HepG2 (cell line): Measurements from ENCODE around the gene DBN1. TPM values are rescaled to one million over a fixed set of nuclear protein-coding genes. Genes with fewer than 3 reads are reported as not detected.
A peak's percentile ranks its signal among the peaks of the same experiment; 100 is the strongest.

Source experiments
- CHD4 ChIP-seq: fragments of 200-600 bp; sonication (generic); IDR thresholded peaks from 2 replicates; pipeline ENCODE4 v1.7.0; 2017; ENCODE audit warnings: mild to moderate bottlenecking, low read length, borderline replicate concordance
- CREM ChIP-seq, 2 experiments: sonication (generic) in 1 of 2; formaldehyde crosslinking in 1 of 2; IDR thresholded peaks; 2 replicates each; pipeline versions ENCODE4 v1.4.0 to v1.6.1; 2016 to 2020; ENCODE audit warnings: antibody characterized with exemption in 1 of 2, mild to moderate bottlenecking in 1 of 2, missing genetic modification reagents in 1 of 2
- FOSL2 ChIP-seq: sonication (generic); formaldehyde crosslinking; IDR thresholded peaks from 2 replicates; pipeline ENCODE4 v1.4.0; 2020; ENCODE audit warnings: missing genetic modification reagents
- FOXA3 ChIP-seq: IDR thresholded peaks from 2 replicates; pipeline ENCODE4 v1.6.1; 2016; ENCODE audit warnings: missing genetic modification reagents, missing compliant biosample characterization
- HNF4A ChIP-seq: sonication (generic); formaldehyde crosslinking; IDR thresholded peaks from 2 replicates; pipeline ENCODE4 v1.4.0; 2020; ENCODE audit warnings: missing genetic modification reagents
- MAX ChIP-seq: IDR thresholded peaks from 2 replicates; pipeline ENCODE4 v1.6.1; 2012; ENCODE audit warnings: inconsistent platforms
- PAXIP1 ChIP-seq: sonication (generic); formaldehyde crosslinking; conservative IDR thresholded peaks from 2 replicates; pipeline ENCODE4 v1.4.0; 2020; ENCODE audit warnings: mild to moderate bottlenecking, missing genetic modification reagents, moderate library complexity
- ZNF205 ChIP-seq: IDR thresholded peaks from 2 replicates; pipeline ENCODE4 v1.6.1; 2018; ENCODE audit warnings: missing biosample characterization, missing genetic modification reagents
- ZNF260 ChIP-seq: sonication (generic); formaldehyde crosslinking; IDR thresholded peaks from 2 replicates; pipeline ENCODE4 v1.4.0; 2020; ENCODE audit warnings: missing genetic modification reagents, low read depth, mild to moderate bottlenecking, borderline replicate concordance
- ZNF777 ChIP-seq: sonication (generic); formaldehyde crosslinking; IDR thresholded peaks from 2 replicates; pipeline ENCODE4 v1.4.0; 2020; ENCODE audit warnings: missing genetic modification reagents
- ZNF782 ChIP-seq: sonication (generic); formaldehyde crosslinking; IDR thresholded peaks from 2 replicates; pipeline ENCODE4 v1.4.0; 2020; ENCODE audit warnings: missing genetic modification reagents, mild to moderate bottlenecking, borderline replicate concordance
- polyA plus RNA-seq, 8 experiments: library from polyadenylated mRNA; depleted of rRNA in 3 of 8; stranded (reverse) in 7 of 8; unstranded in 1 of 8; fragments of >200 nt; fragmentation: Illumina TruSeq in 4 of 8; extraction: Trizol in 4 of 8; gene quantifications; 2 replicates each; pipeline versions ENCODE4 v1.2.1 to v1.2.3, GENCODE V29; 2011 to 2016; ENCODE audit warnings: low read depth in 4 of 8, missing spikeins in 1 of 8, mixed read lengths in 1 of 8; ENCODE audit not compliant: insufficient read depth in 1 of 8
- total RNA-seq, 5 experiments: library from RNA; depleted of rRNA; stranded (reverse); fragments of >200 nt; fragmentation: Illumina TruSeq; extraction: Trizol; gene quantifications; 2 replicates each; pipeline ENCODE4 v1.2.3, GENCODE V29; 2016; ENCODE audit warnings: low read depth in 1 of 5
- TF ChIP-seq, protein P1 (sequence below): sonication (generic); formaldehyde crosslinking; IDR thresholded peaks from one replicate; pipeline ENCODE4 v1.5.1; 2020; ENCODE audit warnings: mild to moderate bottlenecking, missing genetic modification reagents; ENCODE audit errors: not compliant biosample characterization
- TF ChIP-seq, protein P2 (sequence below): sonication (generic); formaldehyde crosslinking; IDR thresholded peaks from 2 replicates; pipeline ENCODE4 v1.4.0; 2020; ENCODE audit warnings: missing genetic modification reagents; ENCODE audit errors: not compliant biosample characterization
- TF ChIP-seq, protein P3 (sequence below): IDR thresholded peaks from 2 replicates; pipeline ENCODE4 v1.6.1; 2016; ENCODE audit warnings: missing compliant biosample characterization, missing genetic modification reagents, borderline replicate concordance

DBN1 gene
- total and polyA plus RNA-seq, 2 of the 13 experiments (the other 11 are each of a cell fraction or from before 2014, with no cell fraction given): 27.0 to 37.3 TPM

DNA sequence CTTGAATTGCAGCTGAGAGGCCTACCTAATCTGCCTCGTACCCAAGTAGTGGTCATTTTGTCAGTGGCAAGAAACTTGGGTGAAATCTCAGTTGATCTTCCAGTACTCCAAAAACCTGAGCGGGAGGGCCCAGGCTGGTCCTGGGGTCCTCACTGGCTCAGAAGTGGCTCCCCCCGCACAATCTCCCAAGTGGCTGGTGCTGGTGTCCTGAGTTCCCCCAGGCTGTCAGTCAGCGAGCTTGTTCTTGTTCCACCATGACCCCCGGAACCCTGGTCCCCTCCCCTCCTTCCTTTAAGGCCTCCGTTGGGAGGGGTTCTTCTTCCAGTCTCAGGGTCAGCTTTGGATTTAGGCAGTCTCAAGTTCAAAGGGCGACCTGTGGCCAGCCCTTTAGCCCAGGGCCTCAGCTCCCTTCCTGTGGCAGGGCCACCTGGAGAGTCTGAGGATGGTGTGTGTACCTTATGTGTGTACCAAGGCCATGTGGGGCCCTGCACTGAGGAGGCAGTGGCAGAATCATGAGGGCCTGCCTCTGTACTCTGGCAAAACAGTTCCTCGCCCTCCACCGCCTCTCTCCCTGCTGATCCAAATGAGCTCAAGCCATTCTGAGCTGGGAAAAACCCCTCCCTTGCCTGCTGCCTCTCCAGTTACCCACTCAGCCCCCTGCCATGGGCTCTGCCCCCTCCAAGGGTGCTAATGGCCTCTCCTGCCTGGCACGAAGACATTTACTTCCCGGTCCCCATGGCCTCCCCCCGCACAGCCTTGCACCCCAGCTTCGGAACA is 4.5 kb upstream of the DBN1 start (continued):
- TF ChIP-seq, protein P1, sequence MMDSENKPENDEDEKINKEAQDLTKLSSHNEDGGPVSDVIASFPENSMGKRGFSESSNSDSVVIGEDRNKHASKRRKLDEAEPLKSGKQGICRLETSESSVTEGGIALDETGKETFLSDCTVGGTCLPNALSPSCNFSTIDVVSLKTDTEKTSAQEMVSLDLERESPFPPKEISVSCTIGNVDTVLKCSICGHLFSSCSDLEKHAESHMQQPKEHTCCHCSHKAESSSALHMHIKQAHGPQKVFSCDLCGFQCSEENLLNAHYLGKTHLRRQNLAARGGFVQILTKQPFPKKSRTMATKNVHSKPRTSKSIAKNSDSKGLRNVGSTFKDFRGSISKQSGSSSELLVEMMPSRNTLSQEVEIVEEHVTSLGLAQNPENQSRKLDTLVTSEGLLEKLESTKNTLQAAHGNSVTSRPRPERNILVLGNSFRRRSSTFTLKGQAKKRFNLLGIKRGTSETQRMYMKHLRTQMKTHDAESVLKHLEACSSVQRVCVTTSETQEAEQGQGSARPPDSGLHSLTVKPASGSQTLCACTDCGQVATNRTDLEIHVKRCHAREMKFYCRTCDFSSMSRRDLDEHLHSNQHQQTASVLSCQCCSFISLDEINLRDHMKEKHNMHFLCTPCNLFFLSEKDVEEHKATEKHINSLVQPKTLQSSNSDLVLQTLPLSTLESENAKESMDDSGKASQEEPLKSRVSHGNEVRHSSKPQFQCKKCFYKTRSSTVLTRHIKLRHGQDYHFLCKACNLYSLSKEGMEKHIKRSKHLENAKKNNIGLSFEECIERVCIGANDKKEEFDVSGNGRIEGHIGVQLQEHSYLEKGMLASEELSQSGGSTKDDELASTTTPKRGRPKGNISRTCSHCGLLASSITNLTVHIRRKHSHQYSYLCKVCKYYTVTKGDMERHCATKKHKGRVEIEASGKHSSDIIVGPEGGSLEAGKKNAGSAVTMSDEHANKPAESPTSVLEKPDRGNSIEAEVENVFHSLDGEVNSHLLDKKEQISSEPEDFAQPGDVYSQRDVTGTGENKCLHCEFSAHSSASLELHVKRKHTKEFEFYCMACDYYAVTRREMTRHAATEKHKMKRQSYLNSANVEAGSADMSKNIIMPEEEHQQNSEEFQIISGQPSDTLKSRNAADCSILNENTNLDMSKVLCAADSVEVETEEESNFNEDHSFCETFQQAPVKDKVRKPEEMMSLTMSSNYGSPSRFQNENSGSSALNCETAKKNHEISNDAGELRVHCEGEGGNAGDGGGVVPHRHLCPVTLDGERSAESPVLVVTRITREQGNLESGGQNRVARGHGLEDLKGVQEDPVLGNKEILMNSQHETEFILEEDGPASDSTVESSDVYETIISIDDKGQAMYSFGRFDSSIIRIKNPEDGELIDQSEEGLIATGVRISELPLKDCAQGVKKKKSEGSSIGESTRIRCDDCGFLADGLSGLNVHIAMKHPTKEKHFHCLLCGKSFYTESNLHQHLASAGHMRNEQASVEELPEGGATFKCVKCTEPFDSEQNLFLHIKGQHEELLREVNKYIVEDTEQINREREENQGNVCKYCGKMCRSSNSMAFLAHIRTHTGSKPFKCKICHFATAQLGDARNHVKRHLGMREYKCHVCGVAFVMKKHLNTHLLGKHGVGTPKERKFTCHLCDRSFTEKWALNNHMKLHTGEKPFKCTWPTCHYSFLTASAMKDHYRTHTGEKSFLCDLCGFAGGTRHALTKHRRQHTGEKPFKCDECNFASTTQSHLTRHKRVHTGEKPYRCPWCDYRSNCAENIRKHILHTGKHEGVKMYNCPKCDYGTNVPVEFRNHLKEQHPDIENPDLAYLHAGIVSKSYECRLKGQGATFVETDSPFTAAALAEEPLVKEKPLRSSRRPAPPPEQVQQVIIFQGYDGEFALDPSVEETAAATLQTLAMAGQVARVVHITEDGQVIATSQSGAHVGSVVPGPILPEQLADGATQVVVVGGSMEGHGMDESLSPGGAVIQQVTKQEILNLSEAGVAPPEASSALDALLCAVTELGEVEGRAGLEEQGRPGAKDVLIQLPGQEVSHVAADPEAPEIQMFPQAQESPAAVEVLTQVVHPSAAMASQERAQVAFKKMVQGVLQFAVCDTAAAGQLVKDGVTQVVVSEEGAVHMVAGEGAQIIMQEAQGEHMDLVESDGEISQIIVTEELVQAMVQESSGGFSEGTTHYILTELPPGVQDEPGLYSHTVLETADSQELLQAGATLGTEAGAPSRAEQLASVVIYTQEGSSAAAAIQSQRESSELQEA: no peak
- TF ChIP-seq CREM (IDR thresholded peaks at IDR 0.05) (no peak), CREM (CRISPR knock-in tag; IDR thresholded peaks at IDR 0.05) (no peak), FOXA3 (CRISPR knock-in tag) (peak; percentile 14; the same call in 1 of the 2 replicates), CHD4 (no peak), MAX (peak; percentile 48), HNF4A (peak; percentile 57), ZNF205 (CRISPR knock-in tag) (no peak), ZNF782 (CRISPR knock-in tag) (no peak), ZNF260 (no peak), FOSL2 (CRISPR knock-in tag) (0 out of 2 replicates have a peak, but pooled peaks have one; percentile 15), ZNF777 (no peak), PAXIP1 (CRISPR knock-in tag) (peak; percentile 68)
- TF ChIP-seq, protein P2, sequence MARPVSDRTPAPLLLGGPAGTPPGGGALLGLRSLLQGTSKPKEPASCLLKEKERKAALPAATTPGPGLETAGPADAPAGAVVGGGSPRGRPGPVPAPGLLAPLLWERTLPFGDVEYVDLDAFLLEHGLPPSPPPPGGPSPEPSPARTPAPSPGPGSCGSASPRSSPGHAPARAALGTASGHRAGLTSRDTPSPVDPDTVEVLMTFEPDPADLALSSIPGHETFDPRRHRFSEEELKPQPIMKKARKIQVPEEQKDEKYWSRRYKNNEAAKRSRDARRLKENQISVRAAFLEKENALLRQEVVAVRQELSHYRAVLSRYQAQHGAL (CRISPR knock-in tag): no peak
- TF ChIP-seq, protein P3, sequence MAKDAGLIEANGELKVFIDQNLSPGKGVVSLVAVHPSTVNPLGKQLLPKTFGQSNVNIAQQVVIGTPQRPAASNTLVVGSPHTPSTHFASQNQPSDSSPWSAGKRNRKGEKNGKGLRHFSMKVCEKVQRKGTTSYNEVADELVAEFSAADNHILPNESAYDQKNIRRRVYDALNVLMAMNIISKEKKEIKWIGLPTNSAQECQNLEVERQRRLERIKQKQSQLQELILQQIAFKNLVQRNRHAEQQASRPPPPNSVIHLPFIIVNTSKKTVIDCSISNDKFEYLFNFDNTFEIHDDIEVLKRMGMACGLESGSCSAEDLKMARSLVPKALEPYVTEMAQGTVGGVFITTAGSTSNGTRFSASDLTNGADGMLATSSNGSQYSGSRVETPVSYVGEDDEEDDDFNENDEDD (CRISPR knock-in tag): no peak
